SK-MEL-5 (cell line): ENCODE results near the gene PRRG3. TPM values are rescaled to one million over a fixed set of nuclear protein-coding genes. Genes with fewer than 3 reads are reported as not detected.

Source experiments
- DNase-seq: peaks from one replicate; pipeline ENCODE4 v3.0.0-alpha.2; 2016; ENCODE audit warnings: low read depth, low spot score
- in situ Hi-C: cut with HindIII; loops from 2 replicates; pipeline ENCODE4 v1.10.0; 2016; ENCODE audit warnings: low sequenced_read_pairs, high pct_unique_total_duplicates, low pct_unique_long_range_greater_than_20kb
- total RNA-seq: library from RNA; depleted of rRNA; stranded (reverse); fragments of >200 nt; shearing (Covaris generic); gene quantifications from 2 replicates; pipeline ENCODE4 v1.2.3, GENCODE V29; 2014

The PRRG3 gene
- total RNA-seq, 1 experiment from 2014 or later = not detected

DNA sequence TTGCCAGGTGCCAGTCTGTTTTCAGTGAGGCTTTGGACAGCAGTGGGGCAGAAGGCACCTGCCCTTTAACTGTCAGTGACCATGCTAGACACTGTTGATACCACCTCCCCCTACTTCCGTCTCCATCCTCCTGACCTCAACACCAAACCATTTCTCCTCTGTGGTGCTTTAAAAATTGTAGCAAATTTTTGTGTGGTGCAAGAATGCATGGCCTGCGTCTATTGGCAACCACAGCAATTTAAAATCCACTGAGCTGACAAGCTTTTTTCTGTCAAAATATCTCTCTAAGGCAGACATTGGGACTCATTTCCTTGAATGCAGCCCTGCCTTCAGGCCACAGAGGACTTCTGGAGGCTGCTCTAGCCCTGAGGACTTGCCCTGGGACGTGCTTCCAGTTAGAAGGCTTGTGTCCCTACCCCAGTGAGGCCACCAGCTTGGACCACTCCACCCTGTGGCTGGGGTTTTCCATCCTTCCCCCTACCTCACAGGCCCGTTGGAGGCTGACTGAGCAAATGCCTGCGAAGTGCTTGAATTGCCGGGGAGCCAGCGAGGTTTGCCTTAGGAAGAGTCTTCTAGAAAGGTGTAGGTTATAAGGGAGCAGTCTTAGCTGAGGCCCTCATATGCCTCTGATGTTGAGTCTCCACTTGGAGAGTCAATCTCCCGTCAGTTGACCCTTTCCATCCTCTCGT, 6.9 kb downstream of the PRRG3 start:
- in situ Hi-C loops = no loop called here
- no peak for DNase-seq

DNA sequence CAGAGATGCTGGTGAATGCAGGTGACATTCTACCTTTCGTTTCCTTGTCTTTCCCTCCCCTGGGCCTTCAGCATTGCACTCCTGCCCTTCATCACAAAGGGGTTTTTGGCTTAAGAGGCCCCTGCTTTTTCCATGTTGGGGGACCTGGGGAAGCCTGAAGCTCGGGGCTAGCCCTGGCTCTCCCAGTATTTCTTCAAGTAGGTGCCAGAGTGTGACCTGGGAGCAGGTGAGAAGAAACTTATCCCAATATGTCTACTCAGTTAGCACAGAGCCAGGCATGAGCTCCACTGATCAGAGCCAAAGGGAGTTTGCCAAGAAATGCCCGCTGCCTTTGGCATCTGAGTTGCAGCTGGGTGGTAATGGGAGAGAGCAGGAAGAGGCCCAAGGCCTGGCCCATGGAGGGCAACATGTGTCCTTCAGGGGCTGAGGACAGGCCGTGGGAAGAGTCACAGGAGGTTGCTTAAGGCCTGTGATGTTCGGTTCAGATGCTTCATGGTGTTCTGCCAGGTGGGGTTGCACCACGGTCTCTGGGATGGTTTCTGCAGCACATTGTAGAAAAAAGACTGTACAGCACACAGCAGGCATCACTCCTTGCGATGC, 7.6 kb downstream of the PRRG3 start:
- in situ Hi-C loops = no loop called here
- DNase-seq = no peak

DNA sequence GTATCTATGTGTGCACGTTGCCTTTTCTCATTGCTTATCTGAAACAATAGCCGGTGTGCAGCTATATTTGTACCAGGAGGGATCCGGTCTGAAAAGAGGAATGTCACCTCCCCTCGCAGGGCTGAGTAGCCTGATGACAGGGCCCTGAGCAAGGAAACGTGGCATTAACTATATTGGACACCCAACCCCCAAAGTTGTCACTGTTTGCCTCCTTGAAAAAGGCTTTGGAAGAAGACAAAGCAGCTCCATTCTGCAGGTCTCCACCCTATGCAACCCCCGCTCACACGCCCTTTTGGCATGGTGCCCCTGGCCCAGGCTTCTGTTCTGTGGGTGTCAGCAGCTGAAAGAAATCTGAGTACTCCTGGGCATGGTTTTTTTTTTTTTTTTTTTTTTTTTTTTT, 8.2 kb downstream of the PRRG3 start:
- no peak for DNase-seq

DNA sequence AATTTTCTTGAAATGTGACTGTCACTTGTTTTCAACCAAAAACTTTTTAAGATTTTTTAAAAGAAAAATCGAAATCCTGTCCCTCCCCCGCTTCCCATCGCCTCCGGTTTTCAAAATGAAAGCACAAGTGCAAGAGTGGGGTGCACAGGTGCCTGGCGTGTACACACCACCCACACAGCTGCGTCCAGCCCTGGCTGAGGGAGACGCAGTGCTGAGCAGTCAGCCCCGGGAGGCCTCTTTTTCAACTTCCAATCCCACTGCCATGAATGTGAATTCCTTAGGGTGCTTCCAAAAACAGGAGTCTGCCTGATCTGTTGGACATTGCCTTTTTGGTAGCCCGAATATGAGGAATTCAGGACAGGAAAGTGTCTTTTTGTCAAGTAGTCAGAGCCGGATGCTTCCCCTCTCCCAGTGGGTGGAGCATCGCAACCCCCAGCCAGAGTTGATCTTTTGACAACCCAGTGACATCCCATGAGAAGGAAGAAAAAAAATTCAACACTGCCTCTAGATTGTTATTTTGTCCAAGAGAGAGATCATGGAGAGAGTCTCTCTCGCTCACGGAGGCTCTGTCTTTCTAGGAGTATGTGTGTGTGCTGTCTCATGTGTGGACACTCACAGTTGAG, 8.9 kb downstream of the PRRG3 start:
- in situ Hi-C loops = no loop called here
- DNase-seq = no peak

More for the DNA sequence above, 8.2 kb downstream of the PRRG3 start:
- in situ Hi-C loops = no loop called here

DNA sequence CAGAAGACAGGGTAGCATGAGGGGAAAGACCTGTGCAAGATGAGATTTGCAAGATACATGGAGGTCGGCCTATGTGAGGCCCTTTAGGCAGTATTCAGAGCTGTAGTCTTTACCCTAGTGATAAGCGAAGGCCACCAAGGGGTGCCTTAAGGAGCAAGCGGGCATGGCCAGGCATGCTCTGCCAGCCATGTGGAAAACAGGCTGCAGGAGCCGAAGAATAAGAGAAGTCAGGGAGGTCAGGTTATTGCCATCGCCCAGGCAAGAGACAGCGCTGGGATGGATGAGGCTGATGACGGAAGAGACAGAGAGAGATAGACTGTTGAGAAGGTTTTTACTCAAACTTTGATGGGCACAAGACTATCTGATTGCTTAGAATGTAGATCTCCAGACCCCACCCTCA, 13.6 kb downstream of the PRRG3 start:
- in situ Hi-C loops = no loop called here
- no peak for DNase-seq

DNA sequence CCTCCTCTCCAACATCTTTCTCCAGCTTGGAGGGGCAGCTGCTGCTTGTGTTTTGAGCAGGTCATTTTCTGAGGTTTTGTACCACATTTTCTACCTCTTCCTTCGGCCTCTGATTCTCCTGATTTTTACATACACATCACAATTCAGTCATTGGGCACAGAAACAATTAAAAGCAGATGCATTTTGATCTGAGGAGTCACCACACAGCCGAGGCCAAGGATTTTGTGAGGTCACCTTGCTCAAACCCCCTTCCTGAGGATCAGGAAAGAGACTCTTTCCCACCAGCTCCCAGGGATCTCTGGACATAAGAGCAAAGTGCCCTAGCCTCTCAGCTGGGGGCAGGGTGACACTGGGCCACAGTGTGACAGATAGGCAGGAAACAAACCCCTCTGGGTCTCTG, 15.2 kb downstream of the PRRG3 start:
- in situ Hi-C loops = no loop called here
- DNase-seq = no peak

DNA sequence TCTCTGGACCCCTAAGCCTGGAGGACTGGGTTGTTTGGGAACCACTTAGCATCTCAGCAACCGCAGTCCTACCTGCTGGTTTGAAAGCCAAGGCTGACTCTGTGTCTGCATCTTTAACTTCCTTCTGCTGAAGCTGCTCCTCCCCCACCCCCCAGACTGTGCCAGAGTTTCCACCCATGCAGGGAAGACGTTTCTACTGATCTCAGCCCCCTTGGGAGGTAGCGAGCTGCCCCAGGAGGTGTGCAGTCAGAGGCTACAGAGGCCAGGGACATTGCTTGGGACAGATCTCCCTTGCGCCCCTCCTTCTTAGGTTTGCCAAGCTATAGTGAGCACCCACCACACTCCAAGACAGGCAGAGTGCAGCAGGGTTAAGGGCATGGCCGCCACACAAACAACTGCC, 15.9 kb downstream of the PRRG3 start:
- in situ Hi-C loops = no loop called here
- DNase-seq = no peak

DNA sequence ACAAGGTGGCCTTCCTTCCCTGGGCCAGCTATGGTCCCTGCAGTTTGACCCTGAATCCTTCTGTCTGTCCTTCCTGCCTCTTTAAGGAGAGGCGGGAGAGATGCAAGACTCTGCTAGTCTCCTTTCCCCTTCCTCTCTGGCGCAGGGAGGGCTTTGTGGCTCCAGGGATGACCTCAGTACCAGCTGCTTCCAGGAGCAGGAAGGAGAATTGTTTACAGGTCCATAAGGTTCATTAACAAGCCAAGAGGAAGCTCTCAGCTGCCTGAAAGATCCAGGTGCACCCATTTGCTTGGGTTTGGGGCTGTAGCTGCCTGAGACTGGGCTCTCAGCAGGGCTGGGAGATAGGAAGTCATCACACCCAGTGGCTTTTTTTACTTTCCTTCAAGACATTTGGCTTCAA, 16.5 kb downstream of the PRRG3 start:
- no peak for DNase-seq
- in situ Hi-C loops = no loop called here

DNA sequence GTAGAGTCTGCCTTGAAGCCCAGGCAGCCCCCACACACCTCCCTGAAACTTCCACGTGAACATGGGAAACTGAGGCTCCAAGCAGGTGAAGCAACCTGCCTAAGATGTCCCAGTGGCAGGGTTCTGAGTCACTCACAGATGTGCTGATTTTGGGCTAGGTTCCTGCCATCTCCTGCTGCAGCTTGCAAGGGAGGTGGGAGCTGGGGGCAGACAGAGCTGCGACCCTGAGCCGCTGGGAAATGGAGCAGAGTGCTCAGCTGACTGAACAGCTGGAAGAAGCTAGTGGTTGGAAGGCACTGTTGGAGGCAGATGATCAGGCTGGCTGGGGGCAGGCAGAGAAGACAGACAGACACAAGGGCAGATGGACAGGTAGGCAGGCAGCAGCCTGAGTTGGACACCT, 17.0 kb downstream of the PRRG3 start:
- in situ Hi-C loops = no loop called here
- DNase-seq = no peak

DNA sequence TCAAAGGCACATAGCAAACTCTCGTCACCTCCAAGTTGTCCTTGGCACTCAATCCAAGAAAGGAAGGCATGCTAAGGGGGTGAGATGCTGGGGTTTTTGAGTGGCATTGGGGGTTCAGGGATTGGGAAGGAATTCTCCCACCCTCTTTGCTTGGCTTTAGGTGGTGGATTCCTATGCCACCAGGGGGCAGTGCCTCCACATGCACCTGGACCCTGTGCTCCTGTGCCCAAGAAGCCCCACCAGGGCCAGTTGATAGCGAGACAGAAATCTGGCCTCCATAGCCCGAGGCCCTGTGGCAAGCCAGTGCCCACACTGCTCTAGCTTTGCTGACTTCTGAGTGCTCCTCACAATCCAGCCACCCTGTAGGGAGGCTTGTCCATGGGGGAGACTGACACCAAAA, 18.6 kb downstream of the PRRG3 start:
- in situ Hi-C loops = no loop called here

DNA sequence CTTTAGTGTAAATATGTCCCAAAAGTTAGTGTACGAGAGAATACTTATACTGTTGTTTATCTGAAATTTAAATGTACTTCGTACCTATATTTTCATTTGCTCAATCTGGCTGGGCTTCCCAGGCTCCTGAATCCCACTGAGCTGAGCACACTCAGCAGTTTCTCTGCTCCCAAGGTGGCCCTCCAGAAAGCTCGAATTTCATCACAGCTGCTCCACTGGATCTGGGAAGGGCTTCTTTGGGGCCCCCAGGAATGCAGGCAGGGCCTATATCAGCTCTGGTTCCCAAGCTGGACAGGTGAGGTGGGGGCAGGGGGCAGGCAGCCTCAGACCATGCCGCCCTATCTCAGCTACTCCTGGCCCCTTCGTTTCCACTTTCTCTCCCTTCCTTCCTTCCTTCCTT, 19.1 kb downstream of the PRRG3 start:
- no peak for DNase-seq
- in situ Hi-C loops = no loop called here

More for the DNA sequence above, 18.6 kb downstream of the PRRG3 start:
- DNase-seq = peak; percentile 46

DNA sequence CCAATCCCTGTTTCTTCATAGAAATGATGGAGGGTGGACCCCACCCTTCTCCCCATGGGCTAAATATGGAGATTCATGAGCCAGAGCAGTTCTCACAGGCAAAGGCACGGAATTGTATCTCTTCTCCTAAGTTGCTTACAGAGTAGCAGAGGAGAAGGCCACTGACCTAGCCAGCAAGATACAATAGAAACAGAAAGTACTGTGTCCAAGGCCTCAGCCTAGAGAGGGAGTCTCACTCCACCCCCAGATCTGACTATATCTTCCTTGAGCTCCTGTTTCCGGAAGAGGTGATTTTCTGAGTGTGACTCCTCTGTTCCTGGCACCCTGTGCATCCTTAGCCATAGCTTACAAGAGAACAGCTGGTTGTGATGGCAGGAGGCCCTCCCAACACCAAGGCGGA, 20.5 kb downstream of the PRRG3 start, which contains the start of gene FATE1:
Gene FATE1 (plus strand): TSS at position 284 of the 400 bp plus-strand sequence. CDS start 85 bp downstream, at position 369.
- in situ Hi-C loops = no loop called here
- DNase-seq = no peak

DNA sequence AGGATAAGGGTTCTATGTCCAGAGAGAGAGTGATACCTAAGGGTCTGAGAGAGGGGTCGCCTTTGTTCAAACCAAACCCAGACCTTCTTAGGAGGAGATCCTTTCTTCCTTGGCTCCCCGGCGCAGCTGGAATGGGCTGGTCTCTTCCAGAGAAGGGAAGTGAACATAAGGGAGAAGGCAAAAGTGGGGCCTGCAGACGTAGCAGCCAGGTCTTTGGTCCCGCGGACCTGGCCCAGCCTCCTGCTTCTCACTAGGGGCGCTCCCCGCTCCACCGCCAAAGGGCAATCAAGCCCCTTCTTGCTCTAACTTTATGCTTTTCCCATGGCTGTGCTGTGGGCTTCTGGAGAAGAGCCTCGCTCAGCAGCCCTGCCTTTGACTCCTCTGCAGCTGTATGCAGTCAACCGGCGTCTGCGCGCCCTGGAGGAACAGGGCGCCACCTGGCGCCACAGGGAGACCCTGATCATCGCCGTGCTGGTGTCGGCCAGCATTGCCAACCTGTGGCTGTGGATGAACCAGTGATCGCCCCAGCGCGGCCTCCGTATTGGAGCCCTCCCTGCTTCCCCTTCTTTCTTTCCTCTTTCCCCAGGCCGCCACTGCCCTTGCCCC, 27.1 kb downstream of the PRRG3 start:
- in situ Hi-C loops = no loop called here
- peak; percentile 45 for DNase-seq

DNA sequence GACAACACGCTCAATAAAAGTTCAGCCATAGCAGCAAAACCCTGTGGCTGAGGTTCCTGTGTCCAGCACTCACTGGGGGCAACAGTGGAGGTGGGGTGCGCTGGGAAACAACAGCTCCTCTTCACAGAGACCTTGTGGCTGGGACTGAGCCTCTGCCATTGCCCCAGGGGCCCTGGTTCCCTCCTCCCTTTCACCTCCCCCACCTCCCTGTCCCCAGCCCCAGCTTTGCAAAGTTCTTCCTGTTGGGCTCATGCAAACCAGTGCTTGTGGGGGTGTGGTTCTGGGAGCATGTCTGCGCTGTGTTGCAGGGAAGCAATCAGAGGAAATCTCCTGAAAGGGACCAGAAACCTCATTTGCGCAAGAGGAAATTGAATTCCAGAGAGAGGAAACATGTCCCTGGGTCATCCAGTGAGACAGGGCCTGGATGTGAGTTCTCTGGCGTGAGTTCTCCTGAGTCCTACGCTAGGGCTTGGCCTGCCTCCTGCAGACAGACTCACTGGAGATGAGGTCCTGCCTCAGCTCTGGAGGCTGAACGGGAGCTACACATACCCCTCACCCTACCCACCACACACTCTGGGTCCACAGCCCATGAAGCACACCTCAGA, 28.0 kb downstream of the PRRG3 start:
- DNase-seq = no peak
- in situ Hi-C loops = no loop called here

DNA sequence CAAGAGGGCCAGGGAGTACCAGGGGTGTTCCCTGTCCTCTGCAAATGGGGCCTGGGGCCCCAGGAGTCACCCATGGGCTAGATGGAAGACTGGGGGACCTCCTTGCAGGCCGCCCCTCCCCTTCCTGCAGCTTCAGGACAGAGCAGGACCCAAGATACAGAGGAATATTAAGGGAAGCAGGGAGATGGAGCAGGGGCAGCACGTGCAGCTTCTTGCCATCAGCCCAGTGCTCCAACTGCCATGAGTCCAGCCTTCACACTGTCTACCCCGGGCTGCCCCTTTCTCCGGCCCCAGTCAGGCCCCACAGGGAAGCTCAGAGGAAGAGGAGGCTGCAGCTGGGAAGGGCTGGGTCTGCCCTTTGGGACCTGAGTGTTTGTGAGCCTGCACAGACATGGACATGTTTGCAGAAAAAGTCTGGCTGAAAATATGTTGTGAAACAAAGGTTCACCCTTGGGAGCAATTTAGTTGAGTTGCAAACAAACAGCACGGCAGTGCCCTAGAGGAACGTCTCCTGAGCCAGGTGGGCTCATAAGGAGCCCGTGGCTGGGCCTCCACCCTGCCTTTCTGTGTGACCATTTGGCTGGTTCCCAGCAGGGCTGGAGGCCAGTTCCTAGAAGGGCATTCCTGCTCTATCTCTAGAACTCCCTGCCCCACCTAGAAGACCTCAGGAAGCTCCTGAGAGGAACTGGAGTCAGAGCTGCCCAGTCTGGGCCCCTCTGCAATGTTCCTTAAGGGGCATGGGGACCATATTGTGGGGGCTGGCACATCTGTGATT, 29.5 kb downstream of the PRRG3 start:
- in situ Hi-C loops = no loop called here
- no peak for DNase-seq

DNA sequence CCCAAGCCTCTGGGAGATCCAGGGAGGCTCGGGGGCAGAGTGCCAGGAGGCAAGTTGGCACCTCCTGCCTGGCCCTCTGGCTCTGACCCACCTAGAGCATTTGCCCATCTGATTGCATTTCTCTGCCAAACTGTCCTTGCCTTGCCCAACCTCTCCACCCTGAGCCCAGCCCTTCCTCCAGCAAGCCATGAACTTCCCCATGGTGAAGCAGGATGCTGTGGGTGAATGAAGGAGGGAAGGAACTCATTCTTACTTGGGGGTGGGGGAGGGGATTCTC, 30.0 kb downstream of the PRRG3 start:
- DNase-seq = no peak
- in situ Hi-C loops = no loop called here

DNA sequence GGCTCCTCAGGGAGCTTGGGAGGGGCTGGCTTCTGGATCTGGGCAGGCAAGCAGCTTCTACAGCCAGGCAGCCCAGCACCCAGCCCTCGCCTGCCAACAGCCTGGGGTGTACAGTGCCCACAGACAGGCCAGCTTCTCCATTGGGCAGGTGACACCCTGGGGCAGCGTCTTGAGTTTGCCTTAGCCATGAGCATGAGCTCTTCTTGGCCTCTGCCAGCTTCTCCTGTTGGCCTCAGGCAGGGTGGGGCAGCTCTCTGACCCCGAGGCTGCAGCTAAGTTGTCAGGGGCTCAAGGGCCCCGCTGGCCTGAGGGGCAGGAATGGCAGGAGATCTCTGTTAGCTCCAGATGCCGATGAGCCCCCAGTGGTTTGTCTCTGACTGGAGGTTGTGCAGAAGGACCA, 31.5 kb downstream of the PRRG3 start:
- in situ Hi-C loops = no loop called here
- no peak for DNase-seq

DNA sequence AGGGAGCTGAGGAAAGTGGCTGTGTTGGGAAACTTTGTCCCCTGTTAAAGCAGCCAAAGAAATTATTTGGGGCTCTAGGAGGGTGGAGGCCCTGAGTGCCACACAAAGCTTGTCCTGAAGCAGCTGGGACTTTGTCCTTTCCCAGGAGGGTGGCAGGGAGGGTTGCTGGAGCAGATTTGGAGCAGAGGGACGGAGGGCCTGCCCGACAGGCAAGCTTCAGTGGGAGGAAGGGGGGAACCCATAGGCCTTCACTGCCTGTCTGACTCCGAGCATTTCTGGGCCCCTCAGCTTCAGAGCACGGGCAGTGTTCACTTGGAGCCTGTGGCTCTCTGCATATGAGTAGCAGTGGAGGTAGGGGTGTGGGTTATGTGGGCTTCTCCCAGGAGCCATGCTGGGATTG, 32.1 kb downstream of the PRRG3 start:
- in situ Hi-C loops = no loop called here
- no peak for DNase-seq
